Right lung (tissue), 5 donors: ENCODE results near the gene SLC10A2. TPM values are rescaled to one million over a fixed set of nuclear protein-coding genes. Genes with fewer than 3 reads are reported as not detected.

ENCODE experiments used
- DNase-seq, 2 donors: peaks; one replicate each; pipeline ENCODE4 v3.0.0-alpha.2; 2013
- polyA plus RNA-seq, 5 donors: library from polyadenylated mRNA; unstranded; fragments of 120-200 nt; gene quantifications; one replicate each; pipeline versions ENCODE4 v1.2.1 to v1.2.3, GENCODE V29; 2013; ENCODE audit warnings: inconsistent platforms in 1 of 5, low replicate concordance in 1 of 5; ENCODE audit not compliant: insufficient read length in 5 of 5, insufficient read depth in 1 of 5

Gene SLC10A2
- polyA plus RNA-seq, 5 donors, result 5.9 to 14.1 (median 9.2) TPM

- DNase-seq, result no peak
Measured at GRCh38 chr13:103056008-103056407, 10.2 kb downstream of the SLC10A2 start.

- no peak for DNase-seq
Measured at GRCh38 chr13:103055166-103055565, 11.1 kb downstream of the SLC10A2 start.

GRCh38 chr13:103046676-103047075 lies 19.5 kb downstream of the SLC10A2 start:
- DNase-seq, result no peak

GRCh38 chr13:103044056-103044455 lies 22.2 kb downstream of the SLC10A2 start:
- DNase-seq, result no peak

- DNase-seq, result no peak
Measured at GRCh38 chr13:103040006-103040405, 26.2 kb downstream of the SLC10A2 start.

- DNase-seq, result no peak
Measured at GRCh38 chr13:103039183-103039582, 27.0 kb downstream of the SLC10A2 start.

- no peak for DNase-seq
Measured at GRCh38 chr13:103036268-103036667, 29.9 kb downstream of the SLC10A2 start.

GRCh38 chr13:103033999-103034398 lies 32.2 kb downstream of the SLC10A2 start:
- no peak for DNase-seq

- DNase-seq, result no peak
Measured at GRCh38 chr13:103031332-103031873, 34.8 kb downstream of the SLC10A2 start.

- DNase-seq, result no peak
Measured at GRCh38 chr13:103030776-103031175, 35.4 kb downstream of the SLC10A2 start.

- no peak for DNase-seq
Measured at GRCh38 chr13:103029798-103030197, 36.4 kb downstream of the SLC10A2 start.

GRCh38 chr13:103022336-103022735 lies 43.9 kb downstream of the SLC10A2 start:
- no peak for DNase-seq

GRCh38 chr13:103018556-103018955 lies 47.7 kb downstream of the SLC10A2 start:
- DNase-seq, result peak; percentile 51 to 52

- no peak for DNase-seq
Measured at GRCh38 chr13:103012646-103013045, 53.6 kb downstream of the SLC10A2 start.

- DNase-seq, result no peak
Measured at GRCh38 chr13:103009051-103009840, 57.0 kb downstream of the SLC10A2 start.

- DNase-seq, result no peak
Measured at GRCh38 chr13:103007427-103007762, 58.8 kb downstream of the SLC10A2 start.

- no peak for DNase-seq
Measured at GRCh38 chr13:103006641-103007426, 59.4 kb downstream of the SLC10A2 start.

- no peak for DNase-seq
Measured at GRCh38 chr13:103004661-103005345, 61.4 kb downstream of the SLC10A2 start.

- DNase-seq, result no peak
Measured at GRCh38 chr13:103003631-103004030, 62.6 kb downstream of the SLC10A2 start.

GRCh38 chr13:103002279-103002678 lies 63.9 kb downstream of the SLC10A2 start:
- no peak for DNase-seq

GRCh38 chr13:103000157-103000556 lies 66.1 kb downstream of the SLC10A2 start:
- DNase-seq, result no peak

GRCh38 chr13:102999499-102999898 lies 66.7 kb downstream of the SLC10A2 start:
- DNase-seq, result no peak
